Measurements from ENCODE around the gene TMED5.
"Not testable (repeated sequence)": the region's sequence is repeated elsewhere in the genome, so short reads cannot be mapped to it uniquely, and the experiment has no call there.

TMED5 gene

GRCh38 chr1:93179886-93180722, at the start of gene TMED5:
TMED5 (minus strand) TSS chr1:93180413; CDS start chr1:93180242, 171 bp downstream.
- peak; percentile 97 for DNase-seq (ENCODE audit: low spot score)

GRCh38 chr1:93223023-93223675, 42.9 kb upstream of the TMED5 start:
- DNase-seq (ENCODE audit: low spot score), result no peak

GRCh38 chr1:93221913-93222312, 41.7 kb upstream of the TMED5 start:
- no peak for DNase-seq (ENCODE audit: low spot score)

- not testable (repeated sequence) for DNase-seq (ENCODE audit: low spot score)
These were observed 40.5 kb upstream of the TMED5 start for GRCh38 chr1:93220716-93221115.

- DNase-seq (ENCODE audit: low spot score), result no peak
These were observed 39.2 kb upstream of the TMED5 start for GRCh38 chr1:93219443-93219842.

- no peak for DNase-seq (ENCODE audit: low spot score)
These were observed 35.1 kb upstream of the TMED5 start for GRCh38 chr1:93215322-93215721.

- DNase-seq (ENCODE audit: low spot score), result no peak
These were observed 27.0 kb upstream of the TMED5 start for GRCh38 chr1:93207211-93207610.

GRCh38 chr1:93206567-93206954, 26.3 kb upstream of the TMED5 start:
- DNase-seq (ENCODE audit: low spot score), result no peak

GRCh38 chr1:93205892-93206566, 25.8 kb upstream of the TMED5 start:
- no peak for DNase-seq (ENCODE audit: low spot score)

- no peak for DNase-seq (ENCODE audit: low spot score)
These were observed 20.5 kb upstream of the TMED5 start for GRCh38 chr1:93200714-93201113.

GRCh38 chr1:93200086-93200620, 19.9 kb upstream of the TMED5 start:
- DNase-seq (ENCODE audit: low spot score), result no peak

GRCh38 chr1:93199150-93199549, 18.9 kb upstream of the TMED5 start:
- DNase-seq (ENCODE audit: low spot score), result no peak

GRCh38 chr1:93196591-93196990, 16.4 kb upstream of the TMED5 start:
- DNase-seq (ENCODE audit: low spot score), result no peak

GRCh38 chr1:93194231-93194990, 14.2 kb upstream of the TMED5 start:
- no peak for DNase-seq (ENCODE audit: low spot score)

- DNase-seq (ENCODE audit: low spot score), result no peak
These were observed 10.2 kb upstream of the TMED5 start for GRCh38 chr1:93190432-93190831.

- no peak for DNase-seq (ENCODE audit: low spot score)
These were observed 6.5 kb upstream of the TMED5 start for GRCh38 chr1:93186667-93187066.

- no peak for DNase-seq (ENCODE audit: low spot score)
These were observed 755 bp upstream of the TMED5 start, which contains the start of gene CCDC18 for GRCh38 chr1:93180723-93181613. CCDC18 (plus strand) TSS chr1:93180724; CDS start chr1:93183362, 2,638 bp downstream.

GRCh38 chr1:93178418-93178817, 1.8 kb downstream of the TMED5 start:
- no peak for DNase-seq (ENCODE audit: low spot score)

GRCh38 chr1:93177991-93178390, 2.2 kb downstream of the TMED5 start:
- no peak for DNase-seq (ENCODE audit: low spot score)

GRCh38 chr1:93174638-93175037, 5.6 kb downstream of the TMED5 start:
- DNase-seq (ENCODE audit: low spot score), result not testable (repeated sequence)

GRCh38 chr1:93172778-93173177, 7.4 kb downstream of the TMED5 start:
- no peak for DNase-seq (ENCODE audit: low spot score)

All from putamen (tissue), 1 donor.